Nephron progenitor cell (in vitro differentiated cells): Measurements from ENCODE around the gene MIAT.

ENCODE experiments used
- DNase-seq: peaks from one replicate; pipeline ENCODE4 v3.0.0; 2021
- H3K27ac Mint-ChIP-seq: 2 replicates; pipeline ENCODE4 v1.8.0; 2021; ENCODE audit warnings: mild to moderate bottlenecking, moderate library complexity, mixed read lengths
- H3K27me3 Mint-ChIP-seq: 2 replicates; pipeline ENCODE4 v1.8.0; 2021; ENCODE audit warnings: mild to moderate bottlenecking, low read depth, mixed read lengths; ENCODE audit not compliant: poor library complexity
- H3K36me3 Mint-ChIP-seq: 2 replicates; pipeline ENCODE4 v1.8.0; 2021; ENCODE audit warnings: low read depth, mixed read lengths
- H3K4me1 Mint-ChIP-seq: 2 replicates; pipeline ENCODE4 v1.8.0; 2021; ENCODE audit warnings: mixed read lengths
- H3K4me3 Mint-ChIP-seq: 2 replicates; pipeline ENCODE4 v1.8.0; 2021; ENCODE audit warnings: mild to moderate bottlenecking, moderate library complexity, mixed read lengths
- H3K9me3 Mint-ChIP-seq: 2 replicates; pipeline ENCODE4 v1.8.0; 2021; ENCODE audit warnings: mild to moderate bottlenecking, moderate library complexity, mixed read lengths
- TF ChIP-seq, protein P1 (sequence below): fragments of 200-600 bp; sonication (generic); IDR thresholded peaks from 2 replicates; pipeline ENCODE4 v1.5.0; 2021; ENCODE audit warnings: antibody characterized with exemption

The MIAT gene

DNA sequence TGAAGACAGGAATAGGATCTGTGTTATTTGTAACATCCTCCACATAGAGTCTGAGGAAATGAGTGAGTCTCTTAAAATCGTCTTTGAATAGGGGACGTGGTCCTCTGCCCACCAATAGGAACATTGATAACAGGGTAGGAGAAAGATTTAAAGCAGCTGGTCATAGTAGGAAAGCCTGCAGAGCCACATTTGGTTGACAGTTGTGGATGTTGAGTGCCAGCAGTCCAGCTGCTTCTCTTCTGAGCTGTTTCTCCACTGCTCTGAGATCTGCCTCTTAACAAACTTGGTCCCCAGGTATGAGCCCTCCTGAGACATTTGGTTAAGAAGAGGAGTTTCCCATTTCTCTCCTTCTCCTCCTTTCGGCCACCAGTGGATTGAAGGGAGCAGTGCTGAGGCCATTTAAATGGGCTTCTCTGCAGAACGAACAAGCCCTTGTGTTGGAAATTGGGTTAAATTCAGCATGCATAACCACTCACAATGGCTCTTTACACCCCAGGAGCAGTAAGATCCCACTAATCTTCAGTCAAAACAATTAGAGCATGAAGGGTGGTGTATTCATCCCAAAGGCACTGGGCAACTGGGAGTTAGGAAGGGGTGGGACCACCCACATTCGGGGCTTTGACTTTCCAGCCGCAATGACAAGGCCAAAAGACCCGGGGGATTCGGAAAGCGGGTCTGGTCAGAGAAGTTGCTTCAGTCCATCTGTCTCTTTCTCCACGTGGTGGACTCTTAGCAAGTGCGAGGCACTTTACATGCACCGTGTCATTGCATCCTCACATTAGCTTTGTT is 32.3 kb downstream of the MIAT start:
- H3K27ac Mint-ChIP-seq: no peak overlapping the region
- no peaks in the 10 kb centered on the region for H3K9me3 Mint-ChIP-seq

GRCh38 chr22:26690654-26691376 is 33.4 kb downstream of the MIAT start:
- H3K4me1 Mint-ChIP-seq: no peaks in the 10 kb centered on the region
- H3K27me3 Mint-ChIP-seq: peaks cover 25% of the 10 kb centered on the region
- no peak overlapping the region for H3K4me3 Mint-ChIP-seq
- TF ChIP-seq, protein P1, sequence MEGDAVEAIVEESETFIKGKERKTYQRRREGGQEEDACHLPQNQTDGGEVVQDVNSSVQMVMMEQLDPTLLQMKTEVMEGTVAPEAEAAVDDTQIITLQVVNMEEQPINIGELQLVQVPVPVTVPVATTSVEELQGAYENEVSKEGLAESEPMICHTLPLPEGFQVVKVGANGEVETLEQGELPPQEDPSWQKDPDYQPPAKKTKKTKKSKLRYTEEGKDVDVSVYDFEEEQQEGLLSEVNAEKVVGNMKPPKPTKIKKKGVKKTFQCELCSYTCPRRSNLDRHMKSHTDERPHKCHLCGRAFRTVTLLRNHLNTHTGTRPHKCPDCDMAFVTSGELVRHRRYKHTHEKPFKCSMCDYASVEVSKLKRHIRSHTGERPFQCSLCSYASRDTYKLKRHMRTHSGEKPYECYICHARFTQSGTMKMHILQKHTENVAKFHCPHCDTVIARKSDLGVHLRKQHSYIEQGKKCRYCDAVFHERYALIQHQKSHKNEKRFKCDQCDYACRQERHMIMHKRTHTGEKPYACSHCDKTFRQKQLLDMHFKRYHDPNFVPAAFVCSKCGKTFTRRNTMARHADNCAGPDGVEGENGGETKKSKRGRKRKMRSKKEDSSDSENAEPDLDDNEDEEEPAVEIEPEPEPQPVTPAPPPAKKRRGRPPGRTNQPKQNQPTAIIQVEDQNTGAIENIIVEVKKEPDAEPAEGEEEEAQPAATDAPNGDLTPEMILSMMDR: no peak
- peaks cover 7% of the 10 kb centered on the region for H3K9me3 Mint-ChIP-seq
- peaks cover 25% of the 10 kb centered on the region for H3K36me3 Mint-ChIP-seq
- H3K27ac Mint-ChIP-seq: no peak overlapping the region
- no peak for DNase-seq

More for the DNA sequence above, 32.3 kb downstream of the MIAT start:
- peaks cover 25% of the 10 kb centered on the region for H3K27me3 Mint-ChIP-seq
- TF ChIP-seq, protein P1: no peak
- no peak for DNase-seq
- peaks cover 14% of the 10 kb centered on the region for H3K36me3 Mint-ChIP-seq
- H3K4me3 Mint-ChIP-seq: no peak overlapping the region
- peaks cover under 1% of the 10 kb centered on the region for H3K4me1 Mint-ChIP-seq

- TF ChIP-seq, protein P1: no peak
- DNase-seq: no peak
- Mint-ChIP-seq H3K9me3 (peaks cover 9% of the 10 kb centered on the region), H3K36me3 (peaks cover 28% of the 10 kb centered on the region), H3K27me3 (peaks cover 25% of the 10 kb centered on the region), H3K27ac (no peak overlapping the region), H3K4me3 (no peak overlapping the region), H3K4me1 (no peaks in the 10 kb centered on the region)
Measured at GRCh38 chr22:26691377-26691716, 34.0 kb downstream of the MIAT start.

- TF ChIP-seq, protein P1: no peak
- Mint-ChIP-seq H3K4me3 (no peak overlapping the region), H3K9me3 (peaks cover 13% of the 10 kb centered on the region), H3K4me1 (no peaks in the 10 kb centered on the region), H3K36me3 (peaks cover 34% of the 10 kb centered on the region), H3K27me3 (peaks cover 25% of the 10 kb centered on the region), H3K27ac (no peak overlapping the region)
- no peak for DNase-seq
Measured at GRCh38 chr22:26692215-26692614, 34.8 kb downstream of the MIAT start.

- Mint-ChIP-seq H3K27ac (no peak overlapping the region), H3K4me3 (no peak overlapping the region), H3K27me3 (peaks cover 7% of the 10 kb centered on the region), H3K36me3 (peaks cover 70% of the 10 kb centered on the region), H3K9me3 (peaks cover 48% of the 10 kb centered on the region), H3K4me1 (no peaks in the 10 kb centered on the region)
- TF ChIP-seq, protein P1: no peak
- DNase-seq: no peak
Measured at GRCh38 chr22:26697151-26697550, 39.8 kb downstream of the MIAT start.
